ENCODE measurements around the gene NUAK2. TPM values are rescaled to one million over a fixed set of nuclear protein-coding genes. Genes with fewer than 3 reads are reported as not detected.

The NUAK2 gene
- total RNA-seq, 2 experiments from 2014 or later = 12.1 to 12.7 TPM

Other genes starting within 250 kb of the NUAK2 start
- gene TMEM81, start 237.3 kb downstream of the NUAK2 start, total RNA-seq = 1 to 10 TPM; 2.4 to 2.9 TPM
- gene RBBP5, start 199.8 kb downstream of the NUAK2 start, total RNA-seq = 10 to 100 TPM; 22.2 to 24.7 TPM
- 1 to 10 TPM; 8.8 to 8.9 TPM for gene DSTYK, start 110.0 kb downstream of the NUAK2 start, total RNA-seq
- gene TMCC2, start 93.8 kb downstream of the NUAK2 start, total RNA-seq = under 1 TPM; 0.52 to 0.64 TPM
- gene KLHDC8A, start 35.2 kb upstream of the NUAK2 start, total RNA-seq = not detected
- gene LEMD1, start 100.3 kb upstream of the NUAK2 start, total RNA-seq = under 1 TPM; 0.52 to 0.64 TPM
- under 1 TPM; 0.20 to 0.23 TPM for gene BLACAT1, start 134.3 kb upstream of the NUAK2 start, total RNA-seq
- gene CDK18, start 182.9 kb upstream of the NUAK2 start, total RNA-seq = 1 to 10 TPM; 2.9 to 3.5 TPM